Smooth muscle cell of the pulmonary artery (primary cell): Measurements from ENCODE around the gene CST2. TPM values are rescaled to one million over a fixed set of nuclear protein-coding genes. Genes with fewer than 3 reads are reported as not detected.

Experiments used
- total RNA-seq: library from RNA; depleted of rRNA; stranded (reverse); fragments of >200 nt; gene quantifications from 2 replicates; pipeline ENCODE4 v1.2.3, GENCODE V29; 2014

CST2 gene
- 2.4 and 17.5 TPM in 2 replicates for total RNA-seq

DNA sequence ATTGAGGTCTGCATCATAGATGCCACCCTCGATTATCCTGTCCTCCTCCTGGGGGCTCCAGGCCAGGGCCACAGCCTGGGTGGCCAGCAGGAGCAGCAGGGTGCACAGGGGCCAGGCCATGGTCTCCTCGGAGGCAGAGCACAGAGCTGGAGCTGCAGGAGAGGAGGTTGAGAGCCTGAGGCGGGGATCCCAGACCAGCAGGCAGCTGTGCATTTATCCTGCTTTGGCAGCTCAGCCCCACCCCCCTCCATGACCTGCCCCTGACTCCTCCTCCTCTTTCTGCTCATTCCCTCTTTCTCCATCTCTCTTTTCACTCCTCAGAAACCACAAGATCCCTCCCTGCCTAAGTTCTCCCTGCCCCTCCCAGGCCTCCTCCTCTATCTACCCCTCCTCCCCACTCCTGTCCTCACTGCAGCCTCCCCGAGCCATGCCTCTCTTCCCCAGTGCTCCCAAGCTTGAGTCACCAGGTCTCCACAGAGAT, at the start of gene CST2:
Gene CST2 (minus strand): TSS at position 189 of the 481 bp plus-strand sequence. CDS start 69 bp downstream, at position 120.

Other genes starting within 250 kb of the CST2 start
- not detected in 2 replicates for gene CST9, start 220.8 kb downstream of the CST2 start, total RNA-seq
- 425 and 515 TPM in 2 replicates for gene CST3, start 188.8 kb downstream of the CST2 start, total RNA-seq
- gene CST4, start 137.7 kb downstream of the CST2 start, total RNA-seq, result 0.33 and 0.50 TPM in 2 replicates
- gene CST1, start 75.8 kb downstream of the CST2 start, total RNA-seq, result 0.63 and 31.1 TPM in 2 replicates
- not detected in 2 replicates for gene CST5, start 53.0 kb upstream of the CST2 start, total RNA-seq
- not detected in 2 replicates for gene GGTLC1, start 162.1 kb upstream of the CST2 start, total RNA-seq